ENCODE data around the gene SLIT1.

The SLIT1 gene

GRCh38 chr10:97066877-97067555, 118.7 kb downstream of the SLIT1 start:
- in situ Hi-C loops (cut with MboI; ENCODE audit: low sequenced_read_pairs) = no loop called here

GRCh38 chr10:97065686-97066660, 119.8 kb downstream of the SLIT1 start:
- in situ Hi-C loops (cut with MboI; ENCODE audit: low sequenced_read_pairs) = no loop called here

- in situ Hi-C loops (cut with MboI; ENCODE audit: low sequenced_read_pairs) = no loop called here
Observed at GRCh38 chr10:97065128-97065527, 120.6 kb downstream of the SLIT1 start.

- in situ Hi-C loops (cut with MboI; ENCODE audit: low sequenced_read_pairs) = no loop called here
Observed at GRCh38 chr10:97063983-97064837, 121.5 kb downstream of the SLIT1 start.

- in situ Hi-C loops (cut with MboI; ENCODE audit: low sequenced_read_pairs) = no loop called here
Observed at GRCh38 chr10:97063271-97063982, 122.3 kb downstream of the SLIT1 start.

GRCh38 chr10:97062456-97062855, 123.3 kb downstream of the SLIT1 start:
- in situ Hi-C loops (cut with MboI; ENCODE audit: low sequenced_read_pairs) = no loop called here

GRCh38 chr10:97062046-97062445, 123.7 kb downstream of the SLIT1 start:
- in situ Hi-C loops (cut with MboI; ENCODE audit: low sequenced_read_pairs) = no loop called here

- in situ Hi-C loops (cut with MboI; ENCODE audit: low sequenced_read_pairs) = no loop called here
Observed at GRCh38 chr10:97061423-97061822, 124.3 kb downstream of the SLIT1 start.

GRCh38 chr10:97060441-97061084, 125.2 kb downstream of the SLIT1 start:
- in situ Hi-C loops (cut with MboI; ENCODE audit: low sequenced_read_pairs) = no loop called here

GRCh38 chr10:97059872-97060205, 125.9 kb downstream of the SLIT1 start:
- in situ Hi-C loops (cut with MboI; ENCODE audit: low sequenced_read_pairs) = no loop called here

- in situ Hi-C loops (cut with MboI; ENCODE audit: low sequenced_read_pairs) = no loop called here
Observed at GRCh38 chr10:97059006-97059871, 126.5 kb downstream of the SLIT1 start.

- in situ Hi-C loops (cut with MboI; ENCODE audit: low sequenced_read_pairs) = no loop called here
Observed at GRCh38 chr10:97058521-97058920, 127.2 kb downstream of the SLIT1 start.

- in situ Hi-C loops (cut with MboI; ENCODE audit: low sequenced_read_pairs) = no loop called here
Observed at GRCh38 chr10:97057491-97058235, 128.1 kb downstream of the SLIT1 start.

- in situ Hi-C loops (cut with MboI; ENCODE audit: low sequenced_read_pairs) = no loop called here
Observed at GRCh38 chr10:97056003-97056630, 129.6 kb downstream of the SLIT1 start.

- in situ Hi-C loops (cut with MboI; ENCODE audit: low sequenced_read_pairs) = no loop called here
Observed at GRCh38 chr10:97053276-97053675, 132.5 kb downstream of the SLIT1 start.

- in situ Hi-C loops (cut with MboI; ENCODE audit: low sequenced_read_pairs) = no loop called here
Observed at GRCh38 chr10:97050956-97051496, 134.7 kb downstream of the SLIT1 start.

GRCh38 chr10:97050205-97050745, 135.5 kb downstream of the SLIT1 start:
- in situ Hi-C loops (cut with MboI; ENCODE audit: low sequenced_read_pairs) = no loop called here
